LNCAP (cell line): ENCODE results near the gene SETD6.

ENCODE experiments used
- CTCF ChIP-seq: fragments of 450-650 bp; IDR thresholded peaks from 2 replicates; pipeline ENCODE4 v1.5.1; 2017; ENCODE audit warnings: mild to moderate bottlenecking

The SETD6 gene

DNA sequence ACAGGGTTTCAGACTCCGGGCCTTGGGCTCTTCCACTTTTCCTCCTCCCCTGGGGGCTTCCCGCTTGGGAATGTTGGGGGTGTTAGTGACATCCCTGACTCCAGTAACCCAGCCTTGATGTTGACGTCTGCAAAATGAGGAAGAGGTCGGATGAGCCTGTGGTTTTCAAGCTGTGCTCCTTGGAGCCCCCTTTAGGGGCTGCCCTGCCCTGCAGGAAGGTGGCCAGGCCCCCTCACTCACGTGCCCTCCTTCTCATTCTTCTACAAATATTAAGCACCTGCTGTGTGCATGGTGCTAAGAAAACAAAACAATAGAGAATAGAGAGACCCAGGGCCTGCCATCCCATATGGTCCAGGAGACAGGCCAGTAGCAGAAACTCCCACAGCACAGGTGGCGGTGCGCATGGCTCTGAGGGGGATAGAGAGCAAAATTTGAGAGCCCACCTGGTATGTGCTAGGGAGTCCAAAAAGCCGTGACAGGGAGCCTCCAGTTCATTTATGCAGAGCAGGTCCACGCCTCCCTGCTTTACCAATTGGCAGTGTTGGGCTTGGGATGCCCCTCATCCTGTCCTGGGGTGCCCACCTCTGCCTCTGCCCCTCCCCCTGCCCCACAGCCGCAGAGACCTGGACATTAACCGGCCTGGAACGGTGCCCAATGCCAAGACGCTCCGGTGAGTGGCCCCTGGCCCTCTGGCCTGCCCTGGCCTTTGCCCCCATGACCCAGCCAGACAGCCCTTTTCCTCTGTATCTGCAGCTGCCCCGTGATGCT is 7.9 kb upstream of the SETD6 start:
- TF ChIP-seq CTCF: no peak

DNA sequence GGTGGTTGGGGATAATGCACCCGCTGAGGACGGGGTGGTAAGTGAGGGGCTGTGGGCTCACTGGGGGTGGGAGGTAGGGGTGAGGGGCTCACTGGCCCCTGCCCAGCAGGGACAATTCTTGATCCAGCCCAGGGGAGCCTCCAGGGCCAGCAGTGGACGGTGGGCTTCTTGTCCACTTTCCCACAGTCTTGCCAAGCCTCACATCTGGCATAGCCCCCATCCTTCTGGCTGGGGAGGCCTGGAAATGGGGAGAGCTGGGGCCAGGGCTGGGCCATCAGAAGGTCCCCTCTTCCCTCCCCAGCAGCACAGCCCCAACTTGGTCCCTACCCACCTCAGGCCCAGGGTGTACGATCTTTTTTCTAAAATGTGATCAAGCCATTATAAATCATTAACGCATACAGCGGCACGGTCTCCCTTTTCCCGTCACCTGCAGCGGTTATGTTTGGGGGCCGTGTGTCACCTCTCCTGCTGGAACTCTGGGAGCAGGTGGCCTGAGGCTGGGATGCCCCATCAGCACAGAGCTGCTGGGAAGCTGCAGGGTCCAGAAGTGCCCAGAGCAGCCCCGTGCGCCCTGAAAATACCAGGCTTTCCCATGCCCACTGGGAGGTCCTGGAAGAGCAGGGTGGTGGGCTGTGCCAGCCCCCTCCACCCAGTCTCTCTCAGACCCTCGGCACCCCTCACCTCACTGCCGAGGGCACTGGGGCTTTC is 7.2 kb upstream of the SETD6 start:
- no peak for TF ChIP-seq CTCF

DNA sequence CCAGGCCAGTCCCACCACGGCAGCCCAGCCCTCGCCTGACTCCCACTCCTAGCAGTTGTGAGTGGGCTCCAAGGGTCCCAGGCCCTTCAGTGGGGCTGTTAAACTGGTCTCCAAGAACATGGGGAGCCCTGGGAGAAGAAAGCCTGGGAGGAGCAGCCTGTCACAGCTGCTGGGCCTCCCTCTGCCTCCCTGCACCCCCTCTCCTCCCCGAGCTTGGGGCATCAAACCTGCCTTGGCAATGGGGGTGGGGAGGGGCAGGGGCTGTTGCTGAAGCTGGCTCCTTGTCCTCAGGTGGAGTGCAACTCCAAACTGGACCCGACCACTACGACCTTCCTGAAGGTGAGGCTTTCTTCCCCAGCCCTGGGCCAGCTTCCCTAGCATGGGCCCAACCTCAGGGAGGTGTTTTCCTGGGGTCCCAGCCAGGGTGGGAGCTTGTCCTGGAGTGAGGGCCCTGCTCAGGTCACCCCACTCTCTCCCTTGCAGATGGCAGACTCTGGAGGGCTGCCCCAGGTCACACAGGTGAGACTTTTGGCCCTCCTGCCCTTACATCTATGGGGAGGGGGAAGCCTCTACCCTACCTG is 6.6 kb upstream of the SETD6 start:
- TF ChIP-seq CTCF: no peak

- TF ChIP-seq CTCF: no peak
These were observed 5.8 kb upstream of the SETD6 start for GRCh38 chr16:58509256-58510096.

DNA sequence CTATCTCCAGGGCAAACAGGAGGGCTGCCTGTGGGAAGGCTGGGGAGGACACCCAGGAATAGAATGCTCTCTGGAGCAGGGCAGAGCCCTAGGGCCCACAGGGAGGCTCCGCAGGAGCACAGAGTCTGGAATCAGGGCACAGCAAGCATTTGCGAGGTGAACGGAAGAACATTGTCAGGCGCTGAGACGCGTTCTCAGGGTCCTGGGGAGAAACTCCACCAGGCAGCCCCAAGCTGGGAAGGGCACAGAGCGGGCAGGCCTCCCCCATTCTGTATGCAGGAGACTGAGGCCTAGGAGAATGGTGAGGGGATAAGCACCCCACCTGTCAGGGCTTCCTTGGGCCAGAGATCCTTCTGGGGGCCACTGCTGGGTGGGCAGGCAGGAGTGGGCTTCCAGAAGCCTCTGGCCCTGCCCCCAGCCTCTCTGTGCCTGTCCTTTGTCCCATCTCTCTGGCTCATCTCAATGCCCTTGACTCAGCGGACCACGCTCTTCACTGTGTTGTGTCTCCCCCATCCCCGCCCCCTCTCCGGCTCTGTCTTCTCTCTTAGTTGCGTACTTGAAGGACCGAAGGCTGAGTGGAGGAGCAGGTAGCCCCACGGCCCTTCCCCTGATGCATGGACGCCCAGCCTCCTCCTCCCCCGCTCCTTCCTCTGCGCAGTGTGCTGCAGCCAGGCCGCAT is 5.1 kb upstream of the SETD6 start:
- no peak for TF ChIP-seq CTCF

DNA sequence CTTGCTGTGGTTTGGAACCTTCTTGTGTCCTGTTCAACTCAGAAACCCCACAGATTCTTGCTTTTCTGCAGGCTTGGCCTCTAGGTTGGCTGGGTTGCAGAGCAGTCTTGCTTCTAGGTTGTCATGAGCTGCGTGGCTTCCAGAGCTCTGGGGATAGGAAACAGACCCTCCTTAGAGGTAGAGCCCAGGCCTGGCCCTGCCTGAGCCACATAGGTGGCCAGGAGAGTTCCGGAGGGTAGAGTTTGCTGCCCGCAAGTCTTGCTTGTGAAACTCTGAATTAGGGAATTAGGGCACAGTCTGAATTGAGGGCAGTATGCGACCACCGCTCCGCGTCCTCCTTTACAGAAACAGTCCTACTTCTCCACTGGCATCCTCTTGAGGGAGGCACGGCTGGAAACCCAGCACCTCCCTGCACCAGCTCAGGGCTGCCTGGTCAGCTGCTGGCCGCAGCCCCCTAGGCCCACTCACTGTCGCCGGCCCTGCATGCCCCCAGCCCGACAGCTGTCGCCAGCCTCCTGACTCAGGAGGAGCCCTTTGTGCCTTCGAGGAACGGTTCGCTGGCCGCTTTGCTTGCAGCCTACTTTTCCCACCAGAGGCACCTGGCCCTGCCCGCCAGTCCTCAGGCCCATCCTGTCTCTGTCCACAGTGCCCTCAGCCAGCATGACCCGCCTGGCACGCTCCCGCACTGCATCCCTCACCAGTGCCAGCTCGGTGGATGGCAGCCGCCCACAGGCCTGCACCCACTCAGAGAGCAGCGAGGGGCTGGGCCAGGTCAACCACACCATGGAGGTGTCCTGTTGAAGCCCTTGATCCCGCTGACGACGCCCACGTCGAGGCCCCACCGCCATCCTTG is 4.3 kb upstream of the SETD6 start:
- TF ChIP-seq CTCF: no peak
